Central memory CD8-positive, alpha-beta T cell (primary cell): ENCODE results near the gene MED12L.

ENCODE experiments used
- ATAC-seq: fragments of 150-1000 bp; cut with Tn5 transposase; replicated peaks from 2 replicates; pipeline ENCODE4 v1.10.0; 2022; ENCODE audit warnings: mild to moderate bottlenecking, moderate FRiP score, moderate number of reproducible peaks; ENCODE audit not compliant: poor library complexity, severe bottlenecking; ENCODE audit errors: extremely low read depth
- DNase-seq, 2 donors: peaks; one replicate each; pipeline ENCODE4 v3.0.0; 2021; ENCODE audit warnings: low spot score in 2 of 2
- H3K27ac Mint-ChIP-seq: one replicate; pipeline ENCODE4 v1.8.0; 2022; ENCODE audit warnings: low read depth, mild to moderate bottlenecking, moderate library complexity, mixed read lengths
- H3K27me3 Mint-ChIP-seq: one replicate; pipeline ENCODE4 v1.8.0; 2022; ENCODE audit warnings: mixed read lengths
- H3K36me3 Mint-ChIP-seq: one replicate; pipeline ENCODE4 v1.8.0; 2022; ENCODE audit warnings: mild to moderate bottlenecking, moderate library complexity, mixed read lengths; ENCODE audit not compliant: insufficient read depth
- H3K4me1 Mint-ChIP-seq: one replicate; pipeline ENCODE4 v1.8.0; 2022; ENCODE audit warnings: mixed read lengths
- H3K4me3 Mint-ChIP-seq: one replicate; pipeline ENCODE4 v1.8.0; 2022; ENCODE audit warnings: mild to moderate bottlenecking, moderate library complexity, mixed read lengths
- H3K9me3 Mint-ChIP-seq: one replicate; pipeline ENCODE4 v1.8.0; 2022; ENCODE audit warnings: mixed read lengths

The MED12L gene

DNA sequence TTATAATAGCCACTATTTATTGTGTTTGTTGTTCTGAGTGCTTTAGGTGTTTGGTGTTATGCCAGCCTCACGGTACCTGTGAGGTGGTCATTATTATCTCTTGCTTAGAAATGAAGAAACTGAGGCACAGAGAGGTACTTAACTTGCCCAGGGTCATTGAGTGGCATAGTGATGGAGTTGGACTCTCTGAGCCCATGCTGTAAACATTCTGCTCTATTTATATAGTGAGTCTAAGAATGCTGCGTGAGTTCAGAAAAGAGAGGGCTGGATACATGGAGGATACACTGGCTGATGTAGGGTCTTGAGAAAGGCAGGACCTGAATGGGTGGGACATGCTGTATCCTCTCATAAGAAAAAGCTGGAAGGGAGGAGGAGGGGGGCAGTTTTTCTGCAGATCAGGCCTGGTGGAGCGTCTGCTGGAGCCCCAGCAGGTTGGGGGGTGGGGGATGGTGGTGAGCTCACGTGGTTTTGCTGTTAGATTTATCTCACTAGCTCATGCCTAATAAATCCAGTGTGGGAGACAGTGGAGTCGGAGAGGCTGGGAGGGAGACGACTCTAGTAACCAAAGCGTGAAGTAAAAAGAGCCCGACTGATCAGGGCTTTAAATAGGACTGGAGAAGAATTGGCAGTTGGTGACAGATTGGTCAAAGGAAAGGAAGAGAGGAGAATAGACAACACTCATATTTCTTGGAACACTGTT is 16.0 kb downstream of the MED12L start:
- Mint-ChIP-seq H3K27ac (no peak overlapping the region), H3K4me1 (no peaks in the 10 kb centered on the region), H3K9me3 (no peaks in the 10 kb centered on the region), H3K4me3 (no peak overlapping the region), H3K27me3 (peaks cover 46% of the 10 kb centered on the region), H3K36me3 (no peaks in the 10 kb centered on the region)
- DNase-seq: no peak
- ATAC-seq: no peak

DNA sequence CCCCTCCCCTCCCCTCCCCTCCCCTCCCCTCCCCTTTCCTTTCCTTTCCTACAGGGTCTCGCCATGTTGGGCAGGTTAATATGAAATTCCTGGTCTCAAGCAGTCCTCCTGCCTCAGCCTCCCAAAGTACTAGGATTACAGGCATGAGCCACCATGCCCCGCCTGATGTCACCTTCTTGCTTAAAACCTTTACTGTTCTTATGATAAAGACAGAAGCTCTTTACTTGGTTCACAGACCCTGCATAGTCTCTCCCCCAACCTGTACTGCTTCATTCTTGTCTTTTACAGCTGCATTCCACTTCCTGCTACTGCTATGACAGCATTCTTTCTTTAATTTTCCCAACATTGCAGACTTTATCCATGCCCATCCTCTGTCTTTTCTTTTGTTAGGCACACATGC is 20.8 kb downstream of the MED12L start:
- Mint-ChIP-seq H3K4me1 (no peaks in the 10 kb centered on the region), H3K36me3 (peaks cover 1% of the 10 kb centered on the region), H3K27ac (no peak overlapping the region), H3K9me3 (no peaks in the 10 kb centered on the region), H3K4me3 (no peak overlapping the region), H3K27me3 (peaks cover 17% of the 10 kb centered on the region)
- DNase-seq (no peak), ATAC-seq (no peak)

- Mint-ChIP-seq H3K27ac (no peak overlapping the region), H3K9me3 (no peaks in the 10 kb centered on the region), H3K4me3 (no peak overlapping the region), H3K27me3 (peaks cover 20% of the 10 kb centered on the region), H3K4me1 (no peaks in the 10 kb centered on the region), H3K36me3 (peaks cover 1% of the 10 kb centered on the region)
- DNase-seq: no peak
- no peak for ATAC-seq
These were observed 21.7 kb downstream of the MED12L start for GRCh38 chr3:151107177-151107576.

DNA sequence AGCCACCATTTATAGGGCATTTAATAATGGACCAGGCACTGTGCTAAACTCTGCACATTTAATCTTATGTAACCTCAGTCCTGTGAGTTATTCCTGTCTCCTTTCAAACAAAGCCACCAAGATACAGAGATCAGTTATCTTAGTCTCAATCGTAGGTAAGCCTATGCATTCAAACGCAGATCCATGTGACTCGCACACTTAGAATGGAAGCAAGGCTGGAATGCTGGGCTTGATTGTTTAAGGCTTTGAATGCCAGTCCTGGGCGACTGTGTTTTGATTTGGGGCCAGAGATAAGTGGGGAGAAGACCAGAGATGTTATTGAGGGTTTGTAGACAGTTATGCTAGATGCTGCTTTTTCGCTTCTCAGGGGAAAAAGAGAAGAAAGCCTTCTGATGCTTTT is 22.2 kb downstream of the MED12L start:
- no peak overlapping the region for H3K27ac Mint-ChIP-seq
- no peak for DNase-seq
- H3K4me3 Mint-ChIP-seq: no peak overlapping the region
- no peak for ATAC-seq
- H3K9me3 Mint-ChIP-seq: no peaks in the 10 kb centered on the region
- peaks cover 23% of the 10 kb centered on the region for H3K27me3 Mint-ChIP-seq
- peaks cover 1% of the 10 kb centered on the region for H3K36me3 Mint-ChIP-seq
- H3K4me1 Mint-ChIP-seq: no peaks in the 10 kb centered on the region

GRCh38 chr3:151109286-151109800 is 23.9 kb downstream of the MED12L start:
- peaks cover 28% of the 10 kb centered on the region for H3K27me3 Mint-ChIP-seq
- DNase-seq (no peak), ATAC-seq (no peak)
- no peaks in the 10 kb centered on the region for H3K9me3 Mint-ChIP-seq
- H3K36me3 Mint-ChIP-seq: peaks cover 1% of the 10 kb centered on the region
- no peak overlapping the region for H3K27ac Mint-ChIP-seq
- H3K4me3 Mint-ChIP-seq: no peak overlapping the region
- no peaks in the 10 kb centered on the region for H3K4me1 Mint-ChIP-seq

GRCh38 chr3:151112731-151113130 is 27.3 kb downstream of the MED12L start:
- ATAC-seq: no peak
- Mint-ChIP-seq H3K4me1 (no peaks in the 10 kb centered on the region), H3K27me3 (peaks cover 52% of the 10 kb centered on the region), H3K4me3 (no peak overlapping the region), H3K9me3 (no peaks in the 10 kb centered on the region), H3K36me3 (peaks cover 1% of the 10 kb centered on the region), H3K27ac (no peak overlapping the region)
- no peak for DNase-seq

GRCh38 chr3:151113343-151113742 is 27.9 kb downstream of the MED12L start:
- H3K4me3 Mint-ChIP-seq: no peak overlapping the region

GRCh38 chr3:151117047-151117446 is 31.6 kb downstream of the MED12L start:
- no peaks in the 10 kb centered on the region for H3K9me3 Mint-ChIP-seq
- no peaks in the 10 kb centered on the region for H3K36me3 Mint-ChIP-seq
- H3K4me1 Mint-ChIP-seq: no peaks in the 10 kb centered on the region
- no peak overlapping the region for H3K27ac Mint-ChIP-seq
- ATAC-seq (no peak), DNase-seq (no peak)
- no peak overlapping the region for H3K4me3 Mint-ChIP-seq
- peaks cover 49% of the 10 kb centered on the region for H3K27me3 Mint-ChIP-seq

More at GRCh38 chr3:151113343-151113742, 27.9 kb downstream of the MED12L start:
- Mint-ChIP-seq H3K27ac (no peak overlapping the region), H3K27me3 (peaks cover 53% of the 10 kb centered on the region), H3K36me3 (peaks cover 1% of the 10 kb centered on the region), H3K4me1 (no peaks in the 10 kb centered on the region), H3K9me3 (no peaks in the 10 kb centered on the region)
- DNase-seq: no peak
- ATAC-seq: no peak

GRCh38 chr3:151119188-151119587 is 33.7 kb downstream of the MED12L start:
- Mint-ChIP-seq H3K27me3 (peaks cover 42% of the 10 kb centered on the region), H3K9me3 (no peaks in the 10 kb centered on the region), H3K4me1 (no peaks in the 10 kb centered on the region), H3K27ac (no peak overlapping the region), H3K4me3 (no peak overlapping the region), H3K36me3 (no peaks in the 10 kb centered on the region)
- ATAC-seq: no peak
- no peak for DNase-seq

- no peaks in the 10 kb centered on the region for H3K36me3 Mint-ChIP-seq
- DNase-seq: no peak
- no peak for ATAC-seq
- H3K27ac Mint-ChIP-seq: no peak overlapping the region
- H3K4me1 Mint-ChIP-seq: no peaks in the 10 kb centered on the region
- H3K4me3 Mint-ChIP-seq: no peak overlapping the region
- no peaks in the 10 kb centered on the region for H3K9me3 Mint-ChIP-seq
- H3K27me3 Mint-ChIP-seq: peaks cover 33% of the 10 kb centered on the region
These were observed 34.9 kb downstream of the MED12L start for GRCh38 chr3:151120409-151120808.

- DNase-seq (no peak), ATAC-seq (no peak)
- Mint-ChIP-seq H3K4me1 (no peaks in the 10 kb centered on the region), H3K4me3 (no peak overlapping the region), H3K36me3 (no peaks in the 10 kb centered on the region), H3K27me3 (peaks cover 32% of the 10 kb centered on the region), H3K27ac (no peak overlapping the region), H3K9me3 (no peaks in the 10 kb centered on the region)
These were observed 35.6 kb downstream of the MED12L start for GRCh38 chr3:151121016-151121415.

DNA sequence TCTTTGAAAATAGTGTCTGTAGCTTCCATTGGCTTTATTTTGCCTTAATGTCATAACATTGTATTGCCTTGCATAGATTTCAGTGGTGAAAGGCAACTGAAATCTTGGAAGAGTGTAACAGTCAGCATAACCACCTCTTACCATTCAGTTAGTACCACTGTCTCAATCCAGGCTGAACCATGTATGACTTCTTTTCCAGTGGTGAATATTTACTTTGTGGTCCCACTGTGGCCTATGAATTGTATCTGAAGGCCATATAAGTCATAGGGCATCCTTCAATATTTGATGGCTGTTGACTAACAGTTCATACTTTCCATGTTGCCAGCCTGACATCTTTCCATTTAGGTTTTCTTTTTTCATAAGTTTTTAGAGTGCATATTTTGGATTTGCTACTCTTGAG is 38.4 kb downstream of the MED12L start:
- no peak for ATAC-seq
- Mint-ChIP-seq H3K4me3 (no peak overlapping the region), H3K27ac (no peak overlapping the region), H3K27me3 (peaks cover 15% of the 10 kb centered on the region), H3K4me1 (no peaks in the 10 kb centered on the region), H3K9me3 (no peaks in the 10 kb centered on the region), H3K36me3 (no peaks in the 10 kb centered on the region)
- DNase-seq: no peak

GRCh38 chr3:151124476-151124875 is 39.0 kb downstream of the MED12L start:
- Mint-ChIP-seq H3K4me3 (no peak overlapping the region), H3K27me3 (peaks cover 12% of the 10 kb centered on the region), H3K9me3 (no peaks in the 10 kb centered on the region), H3K4me1 (no peaks in the 10 kb centered on the region), H3K27ac (no peak overlapping the region), H3K36me3 (no peaks in the 10 kb centered on the region)
- no peak for DNase-seq
- no peak for ATAC-seq
